ENCODE measurements around the gene THG1L. TPM values are rescaled to one million over a fixed set of nuclear protein-coding genes. Genes with fewer than 3 reads are reported as not detected.
"Not testable (repeated sequence)": the region's sequence is repeated elsewhere in the genome, so short reads cannot be mapped to it uniquely, and the experiment has no call there.

The THG1L gene
- total RNA-seq (27.9 TPM), polyA plus RNA-seq (16.7 TPM)

GRCh38 chr5:157731272-157732129 lies at the start of gene THG1L:
Gene THG1L (plus strand): TSS chr5:157731420. CDS start chr5:157731441, 21 bp downstream.
- Histone ChIP-seq H3K4me1 (ENCODE audit: insufficient read depth) (no peaks in the 10 kb centered on the region), H3K36me3 (ENCODE audit: insufficient read depth) (peaks cover 2% of the 10 kb centered on the region), H3K27ac (ENCODE audit: low read depth) (peak within 1 kb of the TSS; percentile 92), H3K4me3 (ENCODE audit: low read depth, low read length) (peak within 1 kb of the TSS; percentile 46)
- WGBS = under 1% methylated on average over 47 of the region's 47 CpGs
- DNase-seq (ENCODE audit: extremely low spot score) = peak; percentile 97

- Histone ChIP-seq H3K27ac (ENCODE audit: low read depth) (no peak overlapping the region), H3K36me3 (ENCODE audit: insufficient read depth) (no peaks in the 10 kb centered on the region), H3K4me3 (ENCODE audit: low read depth, low read length) (no peak overlapping the region), H3K4me1 (ENCODE audit: insufficient read depth) (no peaks in the 10 kb centered on the region)
- WGBS = 72% methylated on average over 3 of the region's 3 CpGs
- no peak for DNase-seq (ENCODE audit: extremely low spot score)
Observed at GRCh38 chr5:157682257-157682656, 49.0 kb upstream of the THG1L start.

- not testable (repeated sequence) for H3K27ac ChIP-seq (ENCODE audit: low read depth)
Observed at GRCh38 chr5:157686276-157687197, 44.7 kb upstream of the THG1L start.

GRCh38 chr5:157687198-157687554 lies 44.0 kb upstream of the THG1L start:
- no peak for DNase-seq (ENCODE audit: extremely low spot score)
- Histone ChIP-seq H3K4me1 (ENCODE audit: insufficient read depth) (no peaks in the 10 kb centered on the region), H3K4me3 (ENCODE audit: low read depth, low read length) (no peak overlapping the region), H3K27ac (ENCODE audit: low read depth) (no peak overlapping the region), H3K36me3 (ENCODE audit: insufficient read depth) (no peaks in the 10 kb centered on the region)
- 94% methylated on average over 1 of the region's 1 CpG for WGBS

More at GRCh38 chr5:157686276-157687197, 44.7 kb upstream of the THG1L start:
- 85% methylated on average over 14 of the region's 14 CpGs for WGBS
- H3K36me3 ChIP-seq (ENCODE audit: insufficient read depth); H3K4me3 ChIP-seq (ENCODE audit: low read depth, low read length); H3K4me1 ChIP-seq (ENCODE audit: insufficient read depth); DNase-seq (ENCODE audit: extremely low spot score): not testable (repeated sequence)

- Histone ChIP-seq H3K4me3 (ENCODE audit: low read depth, low read length) (no peak overlapping the region), H3K4me1 (ENCODE audit: insufficient read depth) (no peaks in the 10 kb centered on the region), H3K27ac (ENCODE audit: low read depth) (no peak overlapping the region), H3K36me3 (ENCODE audit: insufficient read depth) (no peaks in the 10 kb centered on the region)
- WGBS = 67% methylated on average over 52 of the region's 52 CpGs
- no peak for DNase-seq (ENCODE audit: extremely low spot score)
Observed at GRCh38 chr5:157689942-157690689, 41.1 kb upstream of the THG1L start.

GRCh38 chr5:157690690-157691433 lies 40.4 kb upstream of the THG1L start:
- H3K4me1 ChIP-seq (ENCODE audit: insufficient read depth) = no peaks in the 10 kb centered on the region
- no peak overlapping the region for H3K27ac ChIP-seq (ENCODE audit: low read depth)
- no peaks in the 10 kb centered on the region for H3K36me3 ChIP-seq (ENCODE audit: insufficient read depth)
- no peak for DNase-seq (ENCODE audit: extremely low spot score)
- WGBS = 69% methylated on average over 53 of the region's 53 CpGs
- H3K4me3 ChIP-seq (ENCODE audit: low read depth, low read length) = no peak overlapping the region

GRCh38 chr5:157693816-157694215 lies 37.4 kb upstream of the THG1L start:
- not testable (repeated sequence) for H3K4me1 ChIP-seq (ENCODE audit: insufficient read depth); DNase-seq (ENCODE audit: extremely low spot score); H3K4me3 ChIP-seq (ENCODE audit: low read depth, low read length); H3K27ac ChIP-seq (ENCODE audit: low read depth); H3K36me3 ChIP-seq (ENCODE audit: insufficient read depth)
- 97% methylated on average over 25 of the region's 25 CpGs for WGBS

- not testable (repeated sequence) for H3K4me3 ChIP-seq (ENCODE audit: low read depth, low read length); H3K36me3 ChIP-seq (ENCODE audit: insufficient read depth); DNase-seq (ENCODE audit: extremely low spot score); H3K4me1 ChIP-seq (ENCODE audit: insufficient read depth); H3K27ac ChIP-seq (ENCODE audit: low read depth)
- WGBS = 94% methylated on average over 3 of the region's 3 CpGs
Observed at GRCh38 chr5:157696154-157696553, 35.1 kb upstream of the THG1L start.

- H3K36me3 ChIP-seq (ENCODE audit: insufficient read depth); DNase-seq (ENCODE audit: extremely low spot score); H3K4me1 ChIP-seq (ENCODE audit: insufficient read depth); H3K27ac ChIP-seq (ENCODE audit: low read depth); H3K4me3 ChIP-seq (ENCODE audit: low read depth, low read length): not testable (repeated sequence)
- 93% methylated on average over 4 of the region's 4 CpGs for WGBS
Observed at GRCh38 chr5:157698674-157699073, 32.5 kb upstream of the THG1L start.

- no peaks in the 10 kb centered on the region for H3K36me3 ChIP-seq (ENCODE audit: insufficient read depth)
- H3K4me1 ChIP-seq (ENCODE audit: insufficient read depth) = no peaks in the 10 kb centered on the region
- 87% methylated on average over 3 of the region's 3 CpGs for WGBS
- no peak overlapping the region for H3K27ac ChIP-seq (ENCODE audit: low read depth)
- DNase-seq (ENCODE audit: extremely low spot score) = no peak
- H3K4me3 ChIP-seq (ENCODE audit: low read depth, low read length) = no peak overlapping the region
Observed at GRCh38 chr5:157703736-157704135, 27.5 kb upstream of the THG1L start.

- 18% methylated on average over 1 of the region's 1 CpG for WGBS
Observed at GRCh38 chr5:157708866-157709265, 22.4 kb upstream of the THG1L start.

GRCh38 chr5:157709346-157709745 lies 21.9 kb upstream of the THG1L start:
- no peaks in the 10 kb centered on the region for H3K36me3 ChIP-seq (ENCODE audit: insufficient read depth)
- no peak for DNase-seq (ENCODE audit: extremely low spot score)
- H3K27ac ChIP-seq (ENCODE audit: low read depth) = no peak overlapping the region
- H3K4me1 ChIP-seq (ENCODE audit: insufficient read depth) = no peaks in the 10 kb centered on the region
- no peak overlapping the region for H3K4me3 ChIP-seq (ENCODE audit: low read depth, low read length)

More at GRCh38 chr5:157708866-157709265, 22.4 kb upstream of the THG1L start:
- DNase-seq (ENCODE audit: extremely low spot score) = no peak
- Histone ChIP-seq H3K27ac (ENCODE audit: low read depth) (no peak overlapping the region), H3K4me3 (ENCODE audit: low read depth, low read length) (no peak overlapping the region), H3K36me3 (ENCODE audit: insufficient read depth) (no peaks in the 10 kb centered on the region), H3K4me1 (ENCODE audit: insufficient read depth) (no peaks in the 10 kb centered on the region)

- Histone ChIP-seq H3K4me1 (ENCODE audit: insufficient read depth) (no peaks in the 10 kb centered on the region), H3K36me3 (ENCODE audit: insufficient read depth) (no peaks in the 10 kb centered on the region), H3K4me3 (ENCODE audit: low read depth, low read length) (no peak overlapping the region), H3K27ac (ENCODE audit: low read depth) (no peak overlapping the region)
- WGBS = 47% methylated on average over 3 of the region's 3 CpGs
- DNase-seq (ENCODE audit: extremely low spot score) = no peak
Observed at GRCh38 chr5:157710431-157710830, 20.8 kb upstream of the THG1L start.

Measured in urinary bladder (tissue), 4 donors.